IPS-NIHi7 (cell line): ENCODE results near the gene MRPL51.
A peak's percentile ranks its signal among the peaks of the same experiment; 100 is the strongest.

ENCODE experiments used
- DNase-seq: peaks from one replicate; pipeline ENCODE4 v3.0.0; 2012; ENCODE audit warnings: mixed read lengths; ENCODE audit errors: extremely low spot score

The MRPL51 gene

GRCh38 chr12:6461401-6462233 is 31.4 kb downstream of the MRPL51 start:
- no peak for DNase-seq

GRCh38 chr12:6460751-6461371 is 32.2 kb downstream of the MRPL51 start:
- DNase-seq, result no peak

- DNase-seq, result no peak
Measured at GRCh38 chr12:6459004-6459337, 34.1 kb downstream of the MRPL51 start.

GRCh38 chr12:6458281-6459003 is 34.6 kb downstream of the MRPL51 start:
- no peak for DNase-seq

GRCh38 chr12:6457220-6457945 is 35.7 kb downstream of the MRPL51 start:
- no peak for DNase-seq

- DNase-seq, result no peak
Measured at GRCh38 chr12:6452944-6453630, 40.0 kb downstream of the MRPL51 start.

- DNase-seq, result no peak
Measured at GRCh38 chr12:6452245-6452943, 40.7 kb downstream of the MRPL51 start.

- peak; percentile 64 for DNase-seq
Measured at GRCh38 chr12:6451348-6452244, 41.5 kb downstream of the MRPL51 start, which contains the start of gene TAPBPL. Gene TAPBPL, plus strand, starts transcription at chr12:6452042. Its CDS starts 207 bp downstream, at chr12:6452249.

- DNase-seq, result no peak
Measured at GRCh38 chr12:6450869-6451347, 42.2 kb downstream of the MRPL51 start.

GRCh38 chr12:6450091-6450868 is 42.8 kb downstream of the MRPL51 start:
- no peak for DNase-seq

- DNase-seq, result no peak
Measured at GRCh38 chr12:6444704-6445688, 48.1 kb downstream of the MRPL51 start, which contains the start of gene CD27. Gene CD27, plus strand, starts transcription at chr12:6444955. Its CDS starts 141 bp downstream, at chr12:6445096.

- DNase-seq, result no peak
Measured at GRCh38 chr12:6444031-6444430, 49.0 kb downstream of the MRPL51 start.

GRCh38 chr12:6443361-6443983 is 49.6 kb downstream of the MRPL51 start:
- DNase-seq, result no peak

GRCh38 chr12:6442836-6443235 is 50.2 kb downstream of the MRPL51 start:
- DNase-seq, result no peak
